WI38 (cell line): Measurements from ENCODE around the gene GPER1.
"Not testable (repeated sequence)": the region's sequence is repeated elsewhere in the genome, so short reads cannot be mapped to it uniquely, and the experiment has no call there.

Experiments
- H3K4me3 ChIP-seq: 2 replicates; pipeline ENCODE4 v1.5.1; 2011; ENCODE audit warnings: low read depth, mild to moderate bottlenecking, control low read depth, low read length
- CTCF ChIP-seq: IDR thresholded peaks from 2 replicates; pipeline ENCODE4 v1.5.1; 2012; ENCODE audit warnings: low read depth, mild to moderate bottlenecking, control low read depth, low read length

GPER1 gene

GRCh38 chr7:1137517-1138167 is 49.7 kb downstream of the GPER1 start:
- no peak for TF ChIP-seq CTCF
- peak overlapping the region; percentile 80 for H3K4me3 ChIP-seq

GRCh38 chr7:1140476-1141104 is 52.7 kb downstream of the GPER1 start:
- no peak overlapping the region for H3K4me3 ChIP-seq
- no peak for TF ChIP-seq CTCF

GRCh38 chr7:1141651-1142050 is 53.7 kb downstream of the GPER1 start:
- TF ChIP-seq CTCF, result no peak
- no peak overlapping the region for H3K4me3 ChIP-seq

- TF ChIP-seq CTCF, result no peak
- no peak overlapping the region for H3K4me3 ChIP-seq
Measured at GRCh38 chr7:1142051-1142635, 54.2 kb downstream of the GPER1 start.

GRCh38 chr7:1143031-1143430 is 55.1 kb downstream of the GPER1 start:
- not testable (repeated sequence) for H3K4me3 ChIP-seq
